CD4-positive, alpha-beta T cell treated with Interleukin-4 for 4 hours (primary cell): ENCODE data around the gene GLTP.
"Not testable (repeated sequence)": the region's sequence is repeated elsewhere in the genome, so short reads cannot be mapped to it uniquely, and the experiment has no call there.

Experiments
- DNase-seq: peaks from one replicate; pipeline ENCODE4 v3.0.0-alpha.2; 2020

Gene GLTP

DNA sequence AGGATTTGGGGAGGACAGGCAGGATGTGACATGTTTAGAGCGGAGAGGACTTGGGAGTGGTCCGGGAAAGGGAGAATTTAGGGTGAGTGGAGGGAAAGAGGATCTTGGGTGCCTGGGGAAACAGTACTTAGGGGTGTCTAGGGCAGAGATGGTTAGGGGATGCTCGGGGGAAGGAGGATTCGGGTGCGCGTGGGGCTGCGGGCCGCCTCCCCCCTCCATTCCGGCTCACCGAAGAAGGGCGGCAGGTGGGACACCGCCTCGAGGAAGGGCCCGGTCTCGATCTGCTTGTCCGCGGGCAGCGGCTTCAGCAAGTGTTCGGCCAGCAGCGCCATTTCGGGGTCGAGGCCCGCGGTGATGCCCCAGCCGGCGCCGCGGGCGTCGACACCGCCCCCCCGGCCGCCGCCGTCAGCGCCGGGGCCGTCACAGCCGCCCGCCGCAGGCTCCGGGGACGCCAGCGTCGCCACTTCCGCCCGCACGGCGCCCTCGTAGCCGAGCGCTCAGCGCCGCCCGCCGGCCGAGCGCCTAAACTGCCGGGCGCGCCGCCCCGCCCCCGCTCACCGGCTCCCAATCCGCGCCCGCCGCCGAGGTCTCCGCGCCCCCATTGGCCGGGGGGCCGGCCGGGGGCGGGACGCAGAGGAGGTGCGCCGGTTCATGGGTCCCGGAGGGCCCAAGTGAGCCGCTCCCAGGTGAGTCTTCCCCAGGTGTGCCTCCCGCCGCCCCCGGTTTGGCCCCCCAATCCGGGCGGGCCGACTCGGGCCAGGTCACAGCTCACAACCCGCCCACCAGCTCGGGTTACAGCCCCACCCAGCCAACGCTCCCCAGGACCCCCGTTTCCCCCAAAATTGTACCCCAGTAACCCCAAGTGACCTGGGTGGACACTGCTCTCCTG is at the start of gene GLTP:
Gene GLTP, minus strand, starts transcription at position 499 of the 889 bp plus-strand sequence. Its CDS starts 167 bp downstream, at position 332.
- DNase-seq: peak; percentile 86

DNA sequence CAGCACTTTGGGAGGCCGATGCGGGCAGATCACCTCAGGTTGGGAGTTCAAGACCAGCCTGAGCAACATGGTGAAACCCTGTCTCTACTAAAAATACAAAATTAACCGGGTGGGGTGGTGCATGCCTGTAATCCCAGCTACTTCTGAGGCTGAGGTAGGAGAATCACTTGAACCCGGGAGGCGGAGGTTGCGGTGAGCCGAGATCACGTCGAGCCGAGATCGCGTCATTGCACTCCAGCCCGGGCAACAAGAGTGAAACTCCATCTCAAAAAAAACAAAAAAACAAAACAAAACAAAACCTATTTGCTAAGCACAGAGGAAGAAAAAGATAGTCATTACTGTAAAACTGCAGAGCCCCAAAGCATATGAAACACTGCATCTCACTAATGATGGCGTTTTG is 49.0 kb upstream of the GLTP start:
- DNase-seq: not testable (repeated sequence)

- DNase-seq: no peak
Measured at GRCh38 chr12:109928058-109928656, 47.8 kb upstream of the GLTP start.

DNA sequence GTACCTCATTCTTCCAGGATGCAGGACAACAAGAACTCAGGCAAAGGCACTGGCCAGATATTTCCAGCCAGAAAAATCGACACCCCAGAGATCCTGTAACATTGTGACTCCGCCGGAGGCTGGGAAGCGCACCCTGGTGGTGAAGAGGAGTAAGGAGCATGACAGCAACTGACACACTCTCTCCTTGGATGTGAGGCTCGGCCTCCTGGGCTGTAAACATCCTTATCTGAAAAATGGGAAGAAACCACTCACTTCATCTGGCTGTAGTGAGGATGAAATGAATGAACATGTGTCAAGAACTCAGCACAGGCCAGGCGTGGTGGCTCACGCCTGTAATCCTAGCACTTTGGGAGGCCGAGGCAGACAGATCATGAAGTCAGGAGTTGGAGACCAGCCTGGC is 47.3 kb upstream of the GLTP start:
- DNase-seq: peak; percentile 30

- no peak for DNase-seq
Measured at GRCh38 chr12:109926488-109927210, 46.3 kb upstream of the GLTP start.

GRCh38 chr12:109926016-109926415 is 45.7 kb upstream of the GLTP start:
- no peak for DNase-seq

DNA sequence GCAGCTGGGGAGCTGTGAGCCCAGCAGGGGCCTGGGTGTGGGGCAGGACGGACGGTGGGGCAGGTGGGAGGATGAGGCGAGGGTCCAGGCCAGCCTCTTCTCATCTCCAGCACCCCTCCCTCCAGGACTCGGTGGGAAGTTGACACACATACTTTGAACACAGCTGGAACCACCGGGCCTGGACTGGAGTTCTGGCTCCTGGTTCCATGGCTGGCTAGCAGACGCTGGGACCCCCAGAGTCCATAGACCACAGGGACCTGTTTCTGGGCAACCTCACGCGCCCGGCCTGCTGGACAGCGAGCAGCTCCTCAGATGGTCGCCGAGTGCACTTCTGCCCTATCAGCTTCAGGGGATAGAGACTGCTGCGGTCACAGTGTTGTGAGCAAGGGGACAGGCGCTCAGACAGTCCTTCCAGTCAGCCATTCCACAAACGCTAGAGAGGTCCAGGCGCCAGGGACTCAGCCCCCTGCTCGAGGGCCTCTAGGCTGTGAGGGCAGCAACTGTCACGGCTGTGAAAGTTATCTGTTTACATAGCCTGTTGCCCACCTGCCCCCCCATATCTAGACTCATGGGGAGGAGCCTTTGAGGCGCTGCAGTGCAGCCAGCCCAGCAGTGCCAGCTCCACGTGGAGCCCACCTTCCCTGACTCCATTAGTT is 45.0 kb upstream of the GLTP start:
- no peak for DNase-seq

GRCh38 chr12:109923481-109924245 is 43.3 kb upstream of the GLTP start:
- DNase-seq: no peak

GRCh38 chr12:109923038-109923437 is 42.7 kb upstream of the GLTP start:
- no peak for DNase-seq

- no peak for DNase-seq
Measured at GRCh38 chr12:109921982-109922381, 41.6 kb upstream of the GLTP start.

- DNase-seq: no peak
Measured at GRCh38 chr12:109920261-109920780, 40.0 kb upstream of the GLTP start.

- no peak for DNase-seq
Measured at GRCh38 chr12:109919456-109919855, 39.1 kb upstream of the GLTP start.

- no peak for DNase-seq
Measured at GRCh38 chr12:109916045-109916444, 35.7 kb upstream of the GLTP start.

DNA sequence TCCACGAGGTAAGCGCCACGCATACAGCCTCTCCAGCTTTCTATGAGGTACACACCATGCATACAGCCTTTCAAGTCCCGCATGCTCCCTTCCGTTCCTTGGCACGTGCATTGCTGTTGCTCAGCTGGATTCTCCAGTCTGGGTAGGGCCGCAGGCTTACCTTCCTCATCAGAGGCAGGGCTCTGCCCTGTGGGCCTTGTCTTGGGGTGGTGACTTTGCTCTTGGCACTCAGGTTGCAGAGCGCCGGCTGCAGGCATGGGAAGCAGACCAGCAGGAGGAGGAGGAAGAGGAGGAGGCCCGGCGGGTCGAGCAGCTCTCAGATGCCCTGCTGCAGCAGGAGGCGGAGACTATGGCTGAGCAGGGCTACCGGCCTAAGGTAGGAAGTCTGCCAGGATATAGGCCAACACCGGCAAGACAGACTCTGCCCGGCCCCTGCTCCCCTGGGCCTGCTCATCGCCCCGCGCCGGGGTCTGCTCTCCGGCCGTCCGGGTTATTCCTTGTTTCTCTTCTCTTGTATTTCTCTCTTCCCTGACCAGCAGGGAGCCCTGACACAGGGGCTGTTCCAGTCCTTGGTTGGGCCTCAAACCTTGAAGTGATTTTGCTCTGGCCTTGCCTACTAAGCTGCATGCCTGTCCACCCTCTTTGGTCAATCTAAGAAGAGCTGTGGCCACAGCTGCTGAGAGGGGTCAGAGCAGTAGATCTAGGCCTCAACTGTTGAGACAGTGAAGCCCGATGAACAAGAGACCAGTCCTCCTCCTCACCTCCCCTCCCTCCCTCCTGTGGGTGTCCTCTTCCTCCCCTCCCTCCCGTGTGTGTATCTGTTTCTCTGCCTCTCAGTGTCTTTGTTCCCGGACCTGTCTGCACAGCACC is 35.1 kb upstream of the GLTP start:
- no peak for DNase-seq

DNA sequence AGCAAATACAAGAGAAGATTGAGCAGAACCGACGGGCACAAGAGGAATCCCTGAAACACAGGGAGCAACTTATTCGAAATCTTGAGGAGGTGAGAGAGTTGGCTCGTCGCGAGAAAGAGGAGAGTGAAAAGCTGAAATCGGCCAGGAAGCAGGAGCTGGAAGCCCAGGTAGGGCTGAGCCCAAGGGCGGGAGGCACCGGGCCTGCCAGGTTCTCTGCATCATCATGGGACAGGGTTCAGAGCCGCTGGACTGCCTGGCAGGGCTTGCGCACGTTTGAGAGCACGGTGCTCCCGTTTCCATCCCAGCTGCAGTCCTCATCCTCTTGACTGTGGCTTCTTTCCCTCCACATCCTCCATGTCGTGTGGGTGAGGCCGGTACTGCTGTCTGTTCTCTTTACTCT is 34.1 kb upstream of the GLTP start:
- DNase-seq: no peak

- DNase-seq: no peak
Measured at GRCh38 chr12:109912855-109913321, 32.5 kb upstream of the GLTP start.

- peak; percentile 8 for DNase-seq
Measured at GRCh38 chr12:109910969-109911348, 30.6 kb upstream of the GLTP start.

GRCh38 chr12:109910254-109910968 is 30.1 kb upstream of the GLTP start:
- no peak for DNase-seq

- no peak for DNase-seq
Measured at GRCh38 chr12:109905301-109905700, 25.0 kb upstream of the GLTP start.

GRCh38 chr12:109902891-109903418 is 22.6 kb upstream of the GLTP start:
- no peak for DNase-seq
